Measurements from ENCODE around the gene PTPN9.

The PTPN9 gene

GRCh38 chr15:75577401-75578172 lies 1.5 kb downstream of the PTPN9 start:
- H2AFZ ChIP-seq (ENCODE audit: low read length) = no peak overlapping the region
- H3F3A ChIP-seq (ENCODE audit: insufficient read depth, low read length) = no peaks in the 10 kb centered on the region
- H4K20me1 ChIP-seq (ENCODE audit: insufficient read depth, low read length) = no peaks in the 10 kb centered on the region
- peak overlapping the region; percentile 53 for H3K27ac ChIP-seq (ENCODE audit: low read depth, low read length, poor library complexity, severe bottlenecking)
- peaks cover 19% of the 10 kb centered on the region for H3K4me1 ChIP-seq (ENCODE audit: insufficient read depth, low read length, severe bottlenecking)
- peak overlapping the region; percentile 91 for H3K9ac ChIP-seq (ENCODE audit: low read length)
- no peaks in the 10 kb centered on the region for H3K27me3 ChIP-seq (ENCODE audit: insufficient read depth, low read length)
- H3K79me2 ChIP-seq (ENCODE audit: insufficient read depth, low read length) = peaks cover 31% of the 10 kb centered on the region
- H3K36me3 ChIP-seq (ENCODE audit: insufficient read depth, low read length) = no peaks in the 10 kb centered on the region
- H3K4me2 ChIP-seq (ENCODE audit: low read length) = peak overlapping the region; percentile 90
- peak overlapping the region; percentile 83 for H3K4me3 ChIP-seq (ENCODE audit: low read depth, low read length, poor library complexity, severe bottlenecking)
- TF ChIP-seq CTCF (IDR thresholded peaks at IDR 0.05; ENCODE audit: low read length) (no peak), EZH2 (IDR thresholded peaks at IDR 0.05; ENCODE audit: borderline replicate concordance, low read length) (no peak)
- no peaks in the 10 kb centered on the region for H3K9me2 ChIP-seq (ENCODE audit: low read depth, low read length)
- no peaks in the 10 kb centered on the region for H3K9me3 ChIP-seq (ENCODE audit: low read length)

- Histone ChIP-seq H4K20me1 (ENCODE audit: insufficient read depth, low read length) (no peaks in the 10 kb centered on the region), H3K79me2 (ENCODE audit: insufficient read depth, low read length) (peaks cover 56% of the 10 kb centered on the region), H3K36me3 (ENCODE audit: insufficient read depth, low read length) (peaks cover 10% of the 10 kb centered on the region), H3K4me1 (ENCODE audit: insufficient read depth, low read length, severe bottlenecking) (peaks cover 14% of the 10 kb centered on the region), H3K9me3 (ENCODE audit: low read length) (no peaks in the 10 kb centered on the region), H3K27me3 (ENCODE audit: insufficient read depth, low read length) (no peaks in the 10 kb centered on the region), H3K4me3 (ENCODE audit: low read depth, low read length, poor library complexity, severe bottlenecking) (no peak overlapping the region), H3F3A (ENCODE audit: insufficient read depth, low read length) (no peaks in the 10 kb centered on the region), H2AFZ (ENCODE audit: low read length) (no peak overlapping the region), H3K4me2 (ENCODE audit: low read length) (no peak overlapping the region), H3K9ac (ENCODE audit: low read length) (no peak overlapping the region), H3K9me2 (ENCODE audit: low read depth, low read length) (no peaks in the 10 kb centered on the region), H3K27ac (ENCODE audit: low read depth, low read length, poor library complexity, severe bottlenecking) (no peak overlapping the region)
- no peak for TF ChIP-seq CTCF (IDR thresholded peaks at IDR 0.05; ENCODE audit: low read length)
- no peak for TF ChIP-seq EZH2 (IDR thresholded peaks at IDR 0.05; ENCODE audit: borderline replicate concordance, low read length)
Observed at GRCh38 chr15:75573648-75574384, 5.3 kb downstream of the PTPN9 start.

GRCh38 chr15:75570126-75570845 lies 8.8 kb downstream of the PTPN9 start:
- Histone ChIP-seq H4K20me1 (ENCODE audit: insufficient read depth, low read length) (no peaks in the 10 kb centered on the region), H2AFZ (ENCODE audit: low read length) (no peak overlapping the region), H3K9me2 (ENCODE audit: low read depth, low read length) (no peaks in the 10 kb centered on the region), H3K4me1 (ENCODE audit: insufficient read depth, low read length, severe bottlenecking) (no peaks in the 10 kb centered on the region), H3K9ac (ENCODE audit: low read length) (no peak overlapping the region), H3K4me3 (ENCODE audit: low read depth, low read length, poor library complexity, severe bottlenecking) (no peak overlapping the region), H3K9me3 (ENCODE audit: low read length) (no peaks in the 10 kb centered on the region), H3K36me3 (ENCODE audit: insufficient read depth, low read length) (peaks cover 14% of the 10 kb centered on the region), H3K27me3 (ENCODE audit: insufficient read depth, low read length) (no peaks in the 10 kb centered on the region), H3K79me2 (ENCODE audit: insufficient read depth, low read length) (peaks cover 47% of the 10 kb centered on the region), H3K4me2 (ENCODE audit: low read length) (no peak overlapping the region), H3F3A (ENCODE audit: insufficient read depth, low read length) (peaks cover 4% of the 10 kb centered on the region; the same call in 1 of the 2 replicates), H3K27ac (ENCODE audit: low read depth, low read length, poor library complexity, severe bottlenecking) (no peak overlapping the region)
- TF ChIP-seq EZH2 (IDR thresholded peaks at IDR 0.05; ENCODE audit: borderline replicate concordance, low read length) (no peak), CTCF (IDR thresholded peaks at IDR 0.05; ENCODE audit: low read length) (no peak)
